Measurements from ENCODE around the gene CDC14A. TPM values are rescaled to one million over a fixed set of nuclear protein-coding genes. Genes with fewer than 3 reads are reported as not detected.

CDC14A gene
- total RNA-seq, 1 experiment from 2014 or later, result 12.2 TPM

GRCh38 chr1:100448366-100448765, 96.1 kb downstream of the CDC14A start:
- DNase-seq, result no peak
- Histone ChIP-seq H3K27me3 (ENCODE audit: control insufficient read depth, insufficient read depth, low read length) (no peaks in the 10 kb centered on the region), H3K4me3 (ENCODE audit: insufficient read depth, low read depth, low read length) (no peak overlapping the region), H3K36me3 (replicated peaks; ENCODE audit: control insufficient read depth, insufficient read depth, low read length) (no peaks in the 10 kb centered on the region)

GRCh38 chr1:100449477-100449876, 97.2 kb downstream of the CDC14A start:
- no peak overlapping the region for H3K4me3 ChIP-seq (ENCODE audit: insufficient read depth, low read depth, low read length)
- H3K27me3 ChIP-seq (ENCODE audit: control insufficient read depth, insufficient read depth, low read length), result no peaks in the 10 kb centered on the region
- H3K36me3 ChIP-seq (replicated peaks; ENCODE audit: control insufficient read depth, insufficient read depth, low read length), result no peaks in the 10 kb centered on the region
- DNase-seq, result no peak

DNA sequence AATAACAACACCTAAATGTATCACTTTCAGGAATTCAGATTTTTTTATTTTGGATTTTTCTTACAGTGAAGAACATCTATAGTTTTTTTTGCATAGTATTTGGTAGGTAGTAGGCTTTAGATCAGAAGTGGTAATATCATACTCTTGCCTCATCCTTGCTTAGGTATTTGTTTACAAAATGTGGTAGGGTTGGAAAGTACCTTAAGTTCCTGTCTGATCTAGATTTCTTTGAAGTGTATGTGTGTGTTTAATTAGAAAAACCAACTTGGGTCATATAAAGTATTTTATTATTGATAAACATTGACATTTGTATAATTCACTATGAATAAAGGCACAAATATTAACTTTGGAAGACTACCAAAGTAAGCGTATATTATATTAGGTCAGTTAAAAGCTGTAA, 100.3 kb downstream of the CDC14A start:
- Histone ChIP-seq H3K4me3 (ENCODE audit: insufficient read depth, low read depth, low read length) (no peak overlapping the region), H3K36me3 (replicated peaks; ENCODE audit: control insufficient read depth, insufficient read depth, low read length) (no peaks in the 10 kb centered on the region; the same call in 1 of the 2 replicates), H3K27me3 (ENCODE audit: control insufficient read depth, insufficient read depth, low read length) (no peaks in the 10 kb centered on the region)
- no peak for DNase-seq

DNA sequence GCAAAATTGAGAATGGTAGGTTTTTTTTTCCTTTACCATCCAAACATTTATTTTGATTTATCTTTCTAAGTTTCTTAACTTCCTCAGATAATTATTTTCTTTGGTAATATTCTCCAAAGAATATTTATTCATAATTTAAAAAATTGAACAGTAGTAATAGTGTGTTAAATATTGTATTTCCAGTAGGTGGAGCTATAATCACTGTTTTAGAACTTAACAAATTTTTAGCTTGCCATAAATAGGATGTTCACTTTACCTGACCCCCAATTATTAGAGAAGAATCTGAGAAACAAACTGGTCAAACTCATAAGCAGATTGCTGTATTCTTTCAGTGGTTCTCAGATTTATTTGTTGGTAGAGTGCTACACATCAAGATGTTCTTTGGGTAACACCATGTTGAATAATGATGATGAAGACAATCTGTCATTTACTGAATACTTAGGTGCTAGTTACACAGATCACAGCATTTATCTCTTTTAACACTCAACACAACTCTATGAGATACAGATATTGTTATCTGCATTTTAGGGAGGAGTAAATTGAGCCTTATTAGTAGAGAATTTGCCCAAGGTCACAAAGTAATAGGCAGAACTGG, 103.3 kb downstream of the CDC14A start:
- DNase-seq, result no peak
- Histone ChIP-seq H3K4me3 (ENCODE audit: insufficient read depth, low read depth, low read length) (no peak overlapping the region), H3K36me3 (replicated peaks; ENCODE audit: control insufficient read depth, insufficient read depth, low read length) (no peaks in the 10 kb centered on the region; the same call in 1 of the 2 replicates), H3K27me3 (ENCODE audit: control insufficient read depth, insufficient read depth, low read length) (no peaks in the 10 kb centered on the region)

DNA sequence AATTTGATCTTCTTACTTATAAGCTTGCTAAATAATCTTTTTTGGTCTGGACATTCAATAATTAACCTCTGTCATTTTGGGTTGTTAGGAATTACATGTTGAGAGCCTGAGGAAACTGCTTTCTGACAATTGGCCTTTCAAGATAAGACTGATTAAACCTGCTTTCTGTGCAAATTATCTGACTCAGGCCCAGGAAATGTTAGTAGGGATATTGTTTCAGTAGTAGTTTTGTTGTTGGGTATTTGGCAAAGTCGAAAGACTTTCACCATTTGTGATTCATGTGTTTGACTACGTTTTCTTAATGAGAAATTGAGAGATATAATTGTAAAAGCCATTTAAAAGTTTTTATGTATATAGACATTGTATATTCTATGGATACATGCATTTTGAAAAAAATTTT, 104.6 kb downstream of the CDC14A start:
- H3K4me3 ChIP-seq (ENCODE audit: insufficient read depth, low read depth, low read length), result no peak overlapping the region
- H3K36me3 ChIP-seq (replicated peaks; ENCODE audit: control insufficient read depth, insufficient read depth, low read length), result no peaks in the 10 kb centered on the region; the same call in 1 of the 2 replicates
- DNase-seq, result no peak
- no peaks in the 10 kb centered on the region for H3K27me3 ChIP-seq (ENCODE audit: control insufficient read depth, insufficient read depth, low read length)

DNA sequence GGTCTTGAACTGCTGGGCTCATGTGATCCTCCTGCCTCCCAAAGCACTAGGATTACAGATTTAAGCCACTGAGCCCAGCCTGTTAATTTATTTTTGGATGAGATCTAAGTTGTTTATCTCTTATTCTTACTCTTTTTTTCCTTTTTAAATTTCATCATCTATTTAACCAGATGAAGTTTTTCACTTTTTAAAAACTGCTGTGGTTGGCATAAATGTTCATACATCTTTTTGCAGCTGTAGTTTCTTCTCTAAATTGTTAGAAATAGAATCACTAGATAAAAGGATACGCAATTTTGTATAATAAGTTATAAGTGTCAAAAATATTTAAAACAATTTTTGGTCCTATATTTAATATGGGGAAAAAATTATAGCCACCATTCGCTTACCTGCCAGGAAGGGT, 105.4 kb downstream of the CDC14A start:
- no peak for DNase-seq
- Histone ChIP-seq H3K4me3 (ENCODE audit: insufficient read depth, low read depth, low read length) (no peak overlapping the region), H3K36me3 (replicated peaks; ENCODE audit: control insufficient read depth, insufficient read depth, low read length) (no peaks in the 10 kb centered on the region; the same call in 1 of the 2 replicates), H3K27me3 (ENCODE audit: control insufficient read depth, insufficient read depth, low read length) (no peaks in the 10 kb centered on the region)

DNA sequence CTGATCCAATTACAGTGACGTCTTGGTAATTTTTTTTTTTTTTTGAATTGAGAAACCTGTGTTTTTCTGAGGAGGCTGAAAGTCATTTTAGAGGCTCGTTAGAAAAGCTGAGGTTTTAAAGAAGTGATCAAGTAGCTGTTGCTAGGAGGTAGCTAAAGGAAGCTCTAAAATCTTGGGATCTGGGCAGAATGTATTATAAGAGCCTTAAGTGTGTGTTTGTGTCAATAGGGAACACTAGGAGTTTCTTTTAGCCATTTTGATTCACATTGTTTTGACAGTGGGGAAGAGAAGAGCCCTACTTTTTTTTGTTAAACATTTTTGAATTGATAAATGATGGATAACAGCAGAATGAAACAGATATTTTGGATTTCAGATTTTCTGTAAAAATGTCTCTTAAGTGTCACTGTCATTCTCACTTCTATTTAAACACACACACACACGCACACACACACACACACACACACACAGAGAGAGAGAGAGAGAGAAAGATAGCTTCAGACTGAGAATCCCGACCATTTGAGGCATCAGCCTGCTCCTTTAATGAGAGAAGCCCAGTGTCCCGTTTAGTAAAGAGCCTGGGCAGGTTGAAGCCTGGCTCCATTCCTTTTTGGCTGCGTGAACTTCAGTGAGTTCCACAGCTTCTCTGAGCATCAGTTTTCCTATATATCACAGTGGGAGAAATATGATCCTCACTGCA, 106.5 kb downstream of the CDC14A start:
- Histone ChIP-seq H3K27me3 (ENCODE audit: control insufficient read depth, insufficient read depth, low read length) (no peaks in the 10 kb centered on the region), H3K4me3 (ENCODE audit: insufficient read depth, low read depth, low read length) (no peak overlapping the region), H3K36me3 (replicated peaks; ENCODE audit: control insufficient read depth, insufficient read depth, low read length) (no peaks in the 10 kb centered on the region; the same call in 1 of the 2 replicates)
- DNase-seq, result no peak

GRCh38 chr1:100459358-100460114, 107.2 kb downstream of the CDC14A start:
- Histone ChIP-seq H3K36me3 (replicated peaks; ENCODE audit: control insufficient read depth, insufficient read depth, low read length) (no peaks in the 10 kb centered on the region; the same call in 1 of the 2 replicates), H3K4me3 (ENCODE audit: insufficient read depth, low read depth, low read length) (no peak overlapping the region), H3K27me3 (ENCODE audit: control insufficient read depth, insufficient read depth, low read length) (no peaks in the 10 kb centered on the region)
- DNase-seq, result no peak

DNA sequence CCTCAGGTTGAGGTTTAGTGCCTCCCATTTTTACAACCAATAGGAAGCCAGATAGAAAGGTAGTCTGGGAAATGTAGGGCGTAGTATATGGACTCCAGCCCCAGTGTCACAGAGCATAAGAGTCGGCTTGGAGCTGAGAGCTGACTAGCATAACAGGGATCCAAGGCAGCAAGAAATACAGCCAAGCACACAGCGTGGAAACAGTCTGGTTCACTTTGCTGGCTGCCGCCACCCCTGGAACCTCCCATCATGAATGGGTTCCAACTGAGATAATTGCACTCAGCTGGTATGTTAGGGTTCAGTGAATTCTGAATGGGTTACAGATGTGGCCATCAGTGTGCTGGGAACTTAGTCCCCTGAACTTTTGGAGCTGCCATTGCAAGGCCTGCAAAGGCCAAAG, 108.9 kb downstream of the CDC14A start:
- Histone ChIP-seq H3K4me3 (ENCODE audit: insufficient read depth, low read depth, low read length) (no peak overlapping the region), H3K27me3 (ENCODE audit: control insufficient read depth, insufficient read depth, low read length) (no peaks in the 10 kb centered on the region), H3K36me3 (replicated peaks; ENCODE audit: control insufficient read depth, insufficient read depth, low read length) (no peaks in the 10 kb centered on the region; the same call in 1 of the 2 replicates)
- DNase-seq, result no peak

GRCh38 chr1:100462326-100463025, 110.2 kb downstream of the CDC14A start:
- no peak for DNase-seq
- no peaks in the 10 kb centered on the region for H3K27me3 ChIP-seq (ENCODE audit: control insufficient read depth, insufficient read depth, low read length)
- no peaks in the 10 kb centered on the region for H3K36me3 ChIP-seq (replicated peaks; ENCODE audit: control insufficient read depth, insufficient read depth, low read length)
- H3K4me3 ChIP-seq (ENCODE audit: insufficient read depth, low read depth, low read length), result no peak overlapping the region

GRCh38 chr1:100463791-100464424, 111.6 kb downstream of the CDC14A start:
- Histone ChIP-seq H3K27me3 (ENCODE audit: control insufficient read depth, insufficient read depth, low read length) (no peaks in the 10 kb centered on the region), H3K4me3 (ENCODE audit: insufficient read depth, low read depth, low read length) (no peak overlapping the region), H3K36me3 (replicated peaks; ENCODE audit: control insufficient read depth, insufficient read depth, low read length) (no peaks in the 10 kb centered on the region)
- peak; percentile 57 for DNase-seq

- DNase-seq, result no peak
- Histone ChIP-seq H3K4me3 (ENCODE audit: insufficient read depth, low read depth, low read length) (no peak overlapping the region), H3K27me3 (ENCODE audit: control insufficient read depth, insufficient read depth, low read length) (no peaks in the 10 kb centered on the region), H3K36me3 (replicated peaks; ENCODE audit: control insufficient read depth, insufficient read depth, low read length) (no peaks in the 10 kb centered on the region)
Measured at GRCh38 chr1:100469578-100469977, 117.3 kb downstream of the CDC14A start.

DNA sequence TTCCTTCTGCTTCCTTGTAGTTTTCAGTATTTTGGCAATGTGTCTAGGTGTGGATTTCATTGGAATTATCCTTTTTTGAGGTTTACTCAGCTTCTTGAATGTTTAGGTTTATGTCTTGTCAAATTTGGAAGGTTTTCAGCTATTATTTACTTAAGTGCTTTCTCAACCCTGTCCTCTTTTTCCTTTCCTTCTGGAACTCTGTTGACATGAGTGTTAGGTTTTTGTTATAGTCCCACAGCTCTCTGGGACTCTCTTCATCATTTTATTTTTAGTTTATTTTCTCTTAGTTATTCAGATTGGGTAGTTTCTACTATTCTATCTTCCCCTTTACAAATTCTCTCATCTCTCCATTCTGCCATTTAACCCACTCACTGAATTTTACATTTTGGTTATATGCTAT, 122.5 kb downstream of the CDC14A start:
- Histone ChIP-seq H3K36me3 (replicated peaks; ENCODE audit: control insufficient read depth, insufficient read depth, low read length) (no peaks in the 10 kb centered on the region), H3K27me3 (ENCODE audit: control insufficient read depth, insufficient read depth, low read length) (no peaks in the 10 kb centered on the region)

GRCh38 chr1:100476735-100477290, 124.5 kb downstream of the CDC14A start:
- no peak for DNase-seq
- H3K4me3 ChIP-seq (ENCODE audit: insufficient read depth, low read depth, low read length), result no peak overlapping the region
- H3K27me3 ChIP-seq (ENCODE audit: control insufficient read depth, insufficient read depth, low read length), result no peaks in the 10 kb centered on the region
- no peaks in the 10 kb centered on the region for H3K36me3 ChIP-seq (replicated peaks; ENCODE audit: control insufficient read depth, insufficient read depth, low read length)

More for the DNA sequence above, 122.5 kb downstream of the CDC14A start:
- H3K4me3 ChIP-seq (ENCODE audit: insufficient read depth, low read depth, low read length), result no peak overlapping the region
- DNase-seq, result no peak

Measured in H7 (cell line).